Measurements from ENCODE around the gene RNF135. TPM values are rescaled to one million over a fixed set of nuclear protein-coding genes. Genes with fewer than 3 reads are reported as not detected.
"Not testable (repeated sequence)": the region's sequence is repeated elsewhere in the genome, so short reads cannot be mapped to it uniquely, and the experiment has no call there.

Gene RNF135
- polyA plus RNA-seq, 5 donors = 14.8 to 17.6 (median 17.1) TPM

DNA sequence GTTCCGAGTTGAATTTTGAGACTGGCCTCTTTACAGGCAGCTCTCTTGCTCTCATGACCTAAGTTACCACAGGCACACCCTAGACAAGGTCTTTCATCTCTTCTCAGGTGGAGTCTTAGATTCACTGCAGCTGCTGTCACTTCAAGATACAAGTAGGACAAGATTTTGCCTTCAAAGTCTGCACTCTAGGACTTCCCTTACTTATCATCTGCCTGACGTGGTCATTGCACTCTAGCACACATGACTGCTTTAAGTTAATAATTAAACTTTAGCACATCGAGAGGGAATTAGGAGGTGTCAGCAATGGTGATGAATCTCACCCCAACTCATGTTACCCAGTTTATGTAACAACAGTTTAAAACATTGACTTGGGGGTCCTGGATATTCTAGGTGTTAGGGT, 25.6 kb downstream of the RNF135 start:
- no peak for DNase-seq

GRCh38 chr17:30997270-30997669, 26.4 kb downstream of the RNF135 start:
- DNase-seq = no peak

GRCh38 chr17:30997842-30998241, 27.0 kb downstream of the RNF135 start:
- no peak for DNase-seq

- no peak for DNase-seq
These were observed 31.2 kb downstream of the RNF135 start for GRCh38 chr17:31002047-31002446.

- DNase-seq = no peak
These were observed 32.5 kb downstream of the RNF135 start for GRCh38 chr17:31003225-31003866.

GRCh38 chr17:31004160-31004559, 33.3 kb downstream of the RNF135 start:
- DNase-seq = no peak

DNA sequence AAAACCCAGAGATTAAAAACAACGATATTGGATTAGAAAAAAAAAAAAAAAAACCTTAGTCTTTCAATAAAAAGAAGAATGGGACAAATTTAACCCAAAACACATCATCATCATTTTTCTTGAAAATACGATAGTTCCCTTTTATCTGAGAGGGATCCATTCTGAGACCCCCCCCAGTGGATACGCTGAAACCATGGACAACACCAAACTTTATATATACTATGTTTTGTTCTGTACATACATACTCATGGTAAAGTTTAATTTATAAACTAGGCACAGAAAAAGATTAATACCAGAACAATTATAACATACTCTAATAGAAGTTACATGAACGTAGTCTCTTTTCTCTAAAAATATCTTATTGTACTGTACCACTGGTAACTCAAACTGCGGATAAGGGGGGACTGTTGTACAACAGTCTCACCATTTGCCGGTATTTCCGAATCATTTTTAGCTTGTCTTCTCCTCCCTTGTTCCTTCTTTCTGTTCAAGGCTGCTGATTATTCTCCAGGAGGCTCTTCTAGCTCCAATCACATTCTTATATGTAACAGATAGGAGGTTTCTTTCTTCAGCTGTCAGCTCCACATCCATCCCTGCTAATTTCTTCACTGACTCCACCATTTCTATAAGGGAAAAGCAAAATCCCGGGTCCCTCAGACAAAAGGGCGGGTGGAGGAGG, 37.0 kb downstream of the RNF135 start:
- DNase-seq = no peak

DNA sequence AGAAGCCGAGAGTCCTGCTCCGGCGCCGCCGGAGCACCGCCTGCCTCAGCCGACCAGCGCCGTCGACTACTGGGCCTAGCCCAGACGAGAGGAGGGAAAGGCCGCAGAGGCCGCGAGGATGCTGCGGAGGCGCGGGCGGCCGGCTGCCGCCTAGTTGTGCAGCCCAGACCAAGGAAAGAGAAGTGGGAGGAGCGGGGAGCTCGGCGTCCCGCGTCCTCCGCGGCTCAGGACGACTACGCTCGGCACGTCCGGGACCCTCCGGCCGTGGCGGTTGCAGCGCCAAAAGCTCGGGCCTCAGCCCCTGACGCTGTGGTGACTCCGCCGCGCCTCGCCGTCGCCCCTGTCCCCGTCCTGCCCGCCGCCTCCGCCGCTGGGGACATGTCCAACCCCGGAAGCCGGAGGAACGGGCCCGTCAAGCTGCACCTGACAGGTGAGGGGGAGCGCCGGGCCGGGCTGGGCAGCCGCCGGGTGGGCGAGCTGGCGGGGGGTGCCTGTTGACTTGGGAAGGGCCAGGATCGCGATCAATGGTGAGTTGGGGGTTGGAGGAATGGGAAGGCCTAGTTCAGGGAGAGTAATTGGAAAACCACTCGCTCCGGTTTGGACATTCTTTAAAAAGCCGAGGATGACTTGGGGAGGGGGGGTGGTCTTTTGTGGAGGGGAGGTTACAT, 37.7 kb downstream of the RNF135 start:
- DNase-seq = peak; percentile 55 to 76

GRCh38 chr17:31009042-31009702, 38.3 kb downstream of the RNF135 start:
- DNase-seq = peak; percentile 38 to 51

DNA sequence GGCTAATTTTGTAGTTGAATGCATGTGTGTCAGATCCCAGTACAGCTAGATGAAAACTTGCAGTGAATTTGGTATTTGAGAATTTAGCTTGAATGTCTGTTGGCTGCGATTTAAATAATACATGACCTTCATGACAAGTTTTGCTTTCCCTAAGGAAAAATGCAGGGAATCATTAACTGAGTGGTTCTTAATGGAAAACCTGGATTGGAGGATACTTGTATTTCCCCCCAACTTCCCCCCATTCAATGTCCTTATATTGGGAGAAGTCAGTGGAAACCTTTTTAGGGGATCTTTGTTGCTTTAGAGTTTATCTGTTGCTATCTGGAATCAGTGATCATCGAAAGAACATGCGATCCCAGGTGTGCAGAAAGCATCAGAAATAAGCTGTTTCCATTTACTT, 39.2 kb downstream of the RNF135 start:
- not testable (repeated sequence) for DNase-seq

GRCh38 chr17:31013844-31014243, 43.0 kb downstream of the RNF135 start:
- DNase-seq = no peak

GRCh38 chr17:31015639-31016038, 44.8 kb downstream of the RNF135 start:
- DNase-seq = no peak

DNA sequence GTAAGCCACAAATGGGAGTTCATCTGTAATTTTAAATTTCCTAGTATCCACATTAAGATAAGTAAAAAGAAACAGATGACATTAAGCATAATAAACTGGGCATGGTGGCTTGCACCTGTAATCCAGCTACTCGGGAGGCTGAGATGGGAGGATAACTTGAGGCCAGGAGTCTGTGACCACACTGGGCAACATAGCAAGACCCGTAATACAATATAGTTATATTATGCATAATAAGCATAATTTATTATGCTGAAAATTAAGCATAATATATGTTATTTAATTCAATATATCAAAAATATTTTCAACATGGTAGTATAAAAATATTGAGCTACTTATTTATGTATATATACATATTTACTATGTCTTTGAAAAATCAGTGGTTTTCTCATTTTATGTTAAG, 48.2 kb downstream of the RNF135 start:
- DNase-seq = no peak

DNA sequence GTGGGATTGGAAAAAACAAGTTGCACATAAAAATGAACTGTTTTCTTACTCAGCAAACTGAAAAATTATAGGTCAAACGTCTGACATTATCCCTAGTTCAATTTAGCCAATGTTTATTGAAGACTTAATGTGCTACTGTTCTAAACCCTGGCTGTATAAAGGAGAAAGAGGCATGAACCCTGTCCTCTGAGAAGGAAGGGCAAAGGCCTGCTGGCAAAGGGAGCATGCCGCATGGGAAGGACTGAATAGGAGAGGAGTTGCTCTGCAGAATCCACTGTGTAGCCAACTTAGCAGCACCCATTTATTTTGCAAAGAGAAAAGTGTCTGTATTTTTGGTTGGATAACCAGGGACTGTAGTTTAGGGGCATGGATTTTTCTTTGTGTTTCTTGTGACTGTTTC, 52.3 kb downstream of the RNF135 start:
- DNase-seq = not testable (repeated sequence)

DNA sequence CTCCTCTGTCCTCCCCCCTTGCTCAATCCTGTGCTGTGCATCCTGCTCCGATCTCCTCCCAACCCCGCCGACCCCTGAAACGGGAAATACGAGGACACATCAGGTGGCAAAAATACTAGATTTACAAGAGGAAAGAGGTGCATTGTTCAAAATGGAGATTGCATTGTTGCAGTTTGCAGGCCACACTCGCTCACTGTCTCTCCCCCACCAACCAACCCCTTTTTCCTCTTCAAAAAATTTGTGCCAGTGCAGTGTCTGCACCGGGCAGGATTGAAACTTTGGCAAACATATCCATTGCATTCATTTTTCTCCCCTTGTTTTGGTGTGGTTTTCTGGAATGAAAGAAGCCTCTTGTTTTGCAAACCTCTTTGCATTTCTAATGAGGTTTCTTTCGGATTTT, 61.0 kb downstream of the RNF135 start:
- DNase-seq = no peak

DNA sequence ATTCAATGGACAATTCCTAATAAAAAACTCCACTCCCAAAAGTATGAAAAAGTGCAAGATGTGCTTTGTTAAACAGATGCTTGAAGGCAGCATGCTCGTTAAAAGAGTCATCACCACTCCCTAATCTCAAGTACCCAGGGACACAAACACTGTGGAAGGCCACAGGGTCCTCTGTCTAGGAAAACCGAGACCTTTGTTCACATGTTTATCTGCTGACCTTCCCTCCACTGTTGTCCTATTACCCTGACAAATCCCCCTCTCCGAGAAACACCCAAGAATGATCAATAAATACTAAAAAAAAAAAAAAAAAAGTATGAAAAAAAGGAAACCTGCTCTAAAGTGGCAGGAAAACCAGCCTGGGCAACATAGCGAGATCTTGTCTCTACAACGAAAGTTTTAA, 64.8 kb downstream of the RNF135 start:
- not testable (repeated sequence) for DNase-seq

GRCh38 chr17:31040837-31041236, 70.0 kb downstream of the RNF135 start:
- DNase-seq = not testable (repeated sequence)

GRCh38 chr17:31042378-31042777, 71.5 kb downstream of the RNF135 start:
- DNase-seq = not testable (repeated sequence)

DNA sequence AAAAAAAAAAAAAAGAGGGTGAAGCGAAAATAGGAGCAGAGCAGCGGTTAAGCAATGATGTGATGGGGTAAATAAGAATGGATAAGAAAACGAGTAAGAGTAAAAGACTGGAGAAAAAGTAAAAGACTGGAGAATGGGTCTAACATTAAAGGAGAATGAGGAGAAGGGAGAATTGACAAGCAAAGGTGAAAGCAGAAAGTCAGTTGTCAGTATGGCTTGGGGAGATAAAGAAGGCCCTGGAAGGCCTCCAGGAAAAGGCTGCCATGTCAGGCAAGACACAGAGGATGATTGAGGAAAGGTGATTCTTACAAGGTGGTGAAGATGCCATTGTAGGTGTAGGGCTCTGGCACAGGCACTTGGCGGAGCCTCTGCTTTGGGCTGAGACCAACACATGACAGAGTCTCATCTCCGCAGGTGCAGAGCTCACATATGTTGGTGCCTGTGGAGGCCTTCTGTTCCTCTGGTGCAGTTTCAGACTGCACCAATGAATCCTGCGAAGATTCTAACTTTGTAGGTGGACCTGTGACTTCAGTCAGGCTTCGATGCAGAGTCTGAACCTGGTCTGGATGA, 76.1 kb downstream of the RNF135 start:
- DNase-seq = not testable (repeated sequence)

GRCh38 chr17:31048142-31048541, 77.3 kb downstream of the RNF135 start:
- DNase-seq = no peak

DNA sequence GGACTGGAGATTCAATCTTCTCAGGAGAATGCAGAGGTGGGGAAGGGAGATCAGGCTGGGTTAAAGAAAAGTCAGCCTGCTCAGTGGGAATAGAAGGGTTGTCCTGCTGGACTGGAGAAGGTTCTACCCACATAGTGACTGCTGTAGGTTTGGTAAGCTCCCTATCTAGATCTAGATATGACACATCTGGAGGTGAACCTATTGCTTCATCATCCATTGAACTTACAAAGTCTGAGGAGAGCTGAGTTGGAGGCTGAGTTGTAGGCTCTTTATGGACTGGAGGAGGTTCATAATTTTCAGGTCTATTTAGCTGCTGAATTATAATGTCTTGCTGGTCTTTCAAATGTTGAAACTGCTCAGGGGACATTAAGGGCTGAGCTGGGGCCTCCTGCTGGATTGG, 77.9 kb downstream of the RNF135 start:
- DNase-seq = no peak
